OCI-LY1 (cell line): ENCODE data around the gene RFNG.

Experiments
- H2AFZ ChIP-seq: fragments of 200-600 bp; sonication (generic), shearing (Covaris generic); 2 replicates; pipeline ENCODE4 v1.6.0; 2014; ENCODE audit warnings: antibody characterized with exemption, mild to moderate bottlenecking, low read length
- H3F3A ChIP-seq: fragments of 200-600 bp; sonication (generic), shearing (Covaris generic); 2 replicates; pipeline ENCODE4 v1.6.0; 2014; ENCODE audit warnings: mild to moderate bottlenecking, antibody characterized with exemption, low read length, moderate library complexity; ENCODE audit not compliant: insufficient read depth
- H3K27ac ChIP-seq: fragments of 200-600 bp; sonication (generic); 2 replicates; pipeline ENCODE4 v1.5.1; 2014; ENCODE audit warnings: low read length, mixed run types, mild to moderate bottlenecking, low read depth; ENCODE audit not compliant: poor library complexity, severe bottlenecking
- H3K27me3 ChIP-seq: fragments of 200-600 bp; sonication (generic); 2 replicates; pipeline ENCODE4 v1.6.0; 2014; ENCODE audit warnings: antibody characterized with exemption, mild to moderate bottlenecking, low read length, moderate library complexity; ENCODE audit not compliant: insufficient read depth
- H3K36me3 ChIP-seq: fragments of 200-600 bp; sonication (generic); 2 replicates; pipeline ENCODE4 v1.6.1; 2014; ENCODE audit warnings: mild to moderate bottlenecking, antibody characterized with exemption, low read length, moderate library complexity, mixed read lengths; ENCODE audit not compliant: insufficient read depth
- H3K4me1 ChIP-seq: fragments of 200-600 bp; sonication (generic); 2 replicates; pipeline ENCODE4 v1.5.1; 2014; ENCODE audit warnings: mild to moderate bottlenecking, low read length, moderate library complexity; ENCODE audit not compliant: insufficient read depth, severe bottlenecking
- H3K4me2 ChIP-seq: fragments of 200-600 bp; sonication (generic), shearing (Covaris generic); 2 replicates; pipeline ENCODE4 v1.6.1; 2014; ENCODE audit warnings: low read length
- H3K4me3 ChIP-seq: fragments of 200-600 bp; sonication (generic); 2 replicates; pipeline ENCODE4 v1.5.1; 2014; ENCODE audit warnings: low read length, low read depth, mild to moderate bottlenecking, mixed read lengths; ENCODE audit not compliant: poor library complexity, severe bottlenecking
- H3K79me2 ChIP-seq: fragments of 200-600 bp; shearing (Covaris generic); 2 replicates; pipeline ENCODE4 v1.6.1; 2016; ENCODE audit warnings: mixed run types, low read length, mixed read lengths; ENCODE audit not compliant: insufficient read depth
- H3K9ac ChIP-seq: fragments of 200-600 bp; sonication (generic), shearing (Covaris generic); 2 replicates; pipeline ENCODE4 v1.6.1; 2014; ENCODE audit warnings: mild to moderate bottlenecking, low read length, mixed read lengths
- H3K9me2 ChIP-seq: fragments of 200-600 bp; sonication (generic), shearing (Covaris generic); 2 replicates; pipeline ENCODE4 v1.6.1; 2014; ENCODE audit warnings: low read depth, mild to moderate bottlenecking, low read length, mixed read lengths
- H3K9me3 ChIP-seq: fragments of 200-600 bp; shearing (Covaris generic); 2 replicates; pipeline ENCODE4 v1.6.1; 2014; ENCODE audit warnings: low read length, mixed read lengths
- H4K20me1 ChIP-seq: fragments of 200-600 bp; sonication (generic), shearing (Covaris generic); 2 replicates; pipeline ENCODE4 v1.6.0; 2016; ENCODE audit warnings: mild to moderate bottlenecking, low read length; ENCODE audit not compliant: insufficient read depth
- CTCF ChIP-seq: fragments of 200-600 bp; sonication (generic), shearing (Covaris generic); IDR thresholded peaks from 2 replicates; pipeline ENCODE4 v1.5.1; 2017; ENCODE audit warnings: mild to moderate bottlenecking, antibody characterized with exemption, low read length, moderate library complexity, mixed read lengths
- EZH2 ChIP-seq: fragments of 200-600 bp; sonication (generic), shearing (Covaris generic); IDR thresholded peaks from 2 replicates; pipeline ENCODE4 v1.8.0; 2017; ENCODE audit warnings: borderline replicate concordance, mixed run types, mild to moderate bottlenecking, antibody characterized with exemption, low read length, moderate library complexity, mixed read lengths

RFNG gene

GRCh38 chr17:82049521-82049971 is 2.1 kb downstream of the RFNG start:
- H3K27me3 ChIP-seq, result no peaks in the 10 kb centered on the region
- H3K4me1 ChIP-seq, result peaks cover 27% of the 10 kb centered on the region
- 0 out of 2 replicates have a peak, but pooled peaks cover 4% of the 10 kb centered on the region for H3K79me2 ChIP-seq
- no peak overlapping the region for H3K27ac ChIP-seq
- H3K36me3 ChIP-seq, result peaks cover 12% of the 10 kb centered on the region
- H2AFZ ChIP-seq, result no peak overlapping the region
- H3K9me3 ChIP-seq, result no peaks in the 10 kb centered on the region
- no peaks in the 10 kb centered on the region for H3K9me2 ChIP-seq
- TF ChIP-seq CTCF (no peak), EZH2 (no peak)
- no peaks in the 10 kb centered on the region for H3F3A ChIP-seq
- no peak overlapping the region for H3K4me2 ChIP-seq
- H3K4me3 ChIP-seq, result no peak overlapping the region
- H3K9ac ChIP-seq, result no peak overlapping the region
- H4K20me1 ChIP-seq, result no peaks in the 10 kb centered on the region

- H2AFZ ChIP-seq, result no peak overlapping the region
- no peaks in the 10 kb centered on the region for H4K20me1 ChIP-seq
- H3K9me3 ChIP-seq, result no peaks in the 10 kb centered on the region
- no peak overlapping the region for H3K9ac ChIP-seq
- peaks cover 8% of the 10 kb centered on the region for H3K36me3 ChIP-seq
- H3K79me2 ChIP-seq, result 0 out of 2 replicates have a peak, but pooled peaks cover 4% of the 10 kb centered on the region
- H3F3A ChIP-seq, result no peaks in the 10 kb centered on the region
- H3K4me1 ChIP-seq, result peaks cover 27% of the 10 kb centered on the region
- H3K27ac ChIP-seq, result no peak overlapping the region
- no peaks in the 10 kb centered on the region for H3K27me3 ChIP-seq
- no peak overlapping the region for H3K4me3 ChIP-seq
- no peak for TF ChIP-seq EZH2
- TF ChIP-seq CTCF, result no peak
- no peaks in the 10 kb centered on the region for H3K9me2 ChIP-seq
- no peak overlapping the region for H3K4me2 ChIP-seq
These were observed 2.5 kb downstream of the RFNG start for GRCh38 chr17:82049106-82049505.

GRCh38 chr17:82048571-82048971 is 3.0 kb downstream of the RFNG start:
- Histone ChIP-seq H3K9me3 (no peaks in the 10 kb centered on the region), H3K9me2 (no peaks in the 10 kb centered on the region), H3K4me3 (no peak overlapping the region), H3F3A (no peaks in the 10 kb centered on the region), H3K27ac (no peak overlapping the region), H4K20me1 (no peaks in the 10 kb centered on the region), H2AFZ (no peak overlapping the region), H3K4me2 (no peak overlapping the region), H3K4me1 (peaks cover 25% of the 10 kb centered on the region), H3K9ac (no peak overlapping the region), H3K36me3 (peaks cover 2% of the 10 kb centered on the region), H3K27me3 (no peaks in the 10 kb centered on the region), H3K79me2 (0 out of 2 replicates have a peak, but pooled peaks cover 4% of the 10 kb centered on the region)
- TF ChIP-seq CTCF (no peak), EZH2 (no peak)
